NCI-H82 (cell line): ENCODE data around the gene ITCH.
"Not testable (repeated sequence)": the region's sequence is repeated elsewhere in the genome, so short reads cannot be mapped to it uniquely, and the experiment has no call there.

Experiments used
- DNase-seq: peaks from one replicate; lab custom pipeline; 2025; lab: John Stamatoyannopoulos, UW

Gene ITCH

GRCh38 chr20:34512266-34512954 lies 149.3 kb downstream of the ITCH start:
- no peak for DNase-seq

DNA sequence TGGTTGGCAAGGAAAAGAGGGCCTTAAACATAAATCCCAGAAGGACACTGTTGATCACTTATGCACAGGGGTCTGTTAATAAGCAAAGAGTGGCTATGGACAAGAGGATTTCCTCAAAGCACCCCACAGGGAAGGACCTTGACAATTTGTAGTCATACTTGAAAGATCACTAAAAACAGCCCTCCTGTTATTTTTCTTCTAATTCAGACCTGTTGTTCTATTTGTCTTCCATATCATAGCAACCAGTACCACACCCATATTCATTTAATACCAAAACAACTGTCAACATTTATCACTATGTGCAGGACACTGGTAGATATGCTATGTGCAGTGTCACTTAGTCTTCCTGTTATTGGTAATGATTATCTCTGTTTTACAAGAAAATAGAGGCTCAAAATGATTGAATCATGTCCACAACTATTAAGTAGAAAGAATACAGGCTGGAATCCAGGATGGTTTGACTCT lies 149.9 kb downstream of the ITCH start:
- no peak for DNase-seq

DNA sequence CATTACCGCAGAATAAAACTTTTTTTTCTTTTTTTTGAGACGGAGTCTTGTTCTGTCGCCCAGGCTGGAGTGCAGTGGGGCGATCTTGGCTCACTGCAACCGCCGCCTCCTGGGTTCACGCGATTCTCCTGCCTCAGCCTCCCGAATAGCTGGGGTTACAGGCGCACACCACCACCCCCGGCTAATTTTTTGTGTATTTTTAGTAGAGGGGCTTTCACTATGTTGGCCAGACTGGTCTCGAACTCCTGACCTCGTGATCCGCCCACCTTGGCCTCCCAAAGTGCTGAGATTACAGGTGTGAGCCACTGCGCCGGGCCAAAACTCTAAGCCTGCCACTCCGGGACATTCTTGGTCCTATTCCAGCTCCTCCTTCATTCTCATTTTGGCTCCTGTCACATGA lies 151.0 kb downstream of the ITCH start:
- DNase-seq: not testable (repeated sequence)

- peak; percentile 61 for DNase-seq
These were observed 151.9 kb downstream of the ITCH start for GRCh38 chr20:34514897-34515483.

- peak; percentile 87 for DNase-seq
These were observed 152.6 kb downstream of the ITCH start for GRCh38 chr20:34515484-34516246.

DNA sequence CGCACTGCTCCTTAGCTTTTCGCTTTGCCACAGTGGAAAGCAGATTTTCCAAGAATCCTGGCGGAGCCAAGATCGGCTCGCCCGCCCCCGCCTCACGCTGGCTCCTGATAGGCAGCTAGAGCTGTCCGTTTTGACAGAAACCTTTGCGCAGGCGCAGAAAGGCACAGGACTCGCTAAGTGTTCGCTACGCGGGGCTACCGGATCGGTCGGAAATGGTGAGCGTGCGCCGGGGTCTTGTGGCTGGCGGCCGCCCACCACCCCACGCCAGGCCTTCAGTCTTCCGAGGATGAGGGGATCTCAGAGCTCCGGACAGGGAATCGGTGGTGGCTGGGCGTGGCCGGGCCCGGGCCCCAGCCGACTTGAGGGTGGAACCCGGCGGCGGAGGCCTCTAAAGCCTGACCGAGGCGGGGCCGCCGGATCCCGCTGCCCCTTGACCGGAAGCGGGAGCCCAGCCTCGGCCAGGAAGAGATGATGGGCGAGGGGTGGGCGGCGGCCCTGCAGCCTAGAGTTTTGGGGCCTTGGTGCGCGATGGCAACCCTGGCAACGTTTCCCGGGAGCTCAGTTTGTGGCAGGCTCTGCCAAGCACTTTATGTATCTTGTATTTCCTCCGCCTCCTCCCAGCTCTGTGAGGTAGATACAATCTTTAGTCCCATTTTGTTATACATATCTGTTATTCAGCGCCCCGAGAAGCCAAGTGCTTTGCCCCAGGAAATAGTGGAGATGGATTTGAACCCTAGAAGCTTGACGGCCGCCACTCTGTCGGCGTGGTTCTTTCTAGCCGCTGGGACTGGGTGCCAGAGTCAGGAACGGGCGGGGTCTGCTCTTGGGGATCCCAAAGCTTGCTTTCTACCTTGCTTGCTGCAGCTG lies 153.4 kb downstream of the ITCH start, which contains the start of gene DYNLRB1:
TSS of gene DYNLRB1 (plus strand) at position 176 of the 867 bp plus-strand sequence. CDS start at position 213, 37 bp downstream.
- peak; percentile 99 for DNase-seq

GRCh38 chr20:34517114-34517505 lies 154.0 kb downstream of the ITCH start:
- no peak for DNase-seq

GRCh38 chr20:34518863-34519262 lies 155.8 kb downstream of the ITCH start:
- DNase-seq: not testable (repeated sequence)

DNA sequence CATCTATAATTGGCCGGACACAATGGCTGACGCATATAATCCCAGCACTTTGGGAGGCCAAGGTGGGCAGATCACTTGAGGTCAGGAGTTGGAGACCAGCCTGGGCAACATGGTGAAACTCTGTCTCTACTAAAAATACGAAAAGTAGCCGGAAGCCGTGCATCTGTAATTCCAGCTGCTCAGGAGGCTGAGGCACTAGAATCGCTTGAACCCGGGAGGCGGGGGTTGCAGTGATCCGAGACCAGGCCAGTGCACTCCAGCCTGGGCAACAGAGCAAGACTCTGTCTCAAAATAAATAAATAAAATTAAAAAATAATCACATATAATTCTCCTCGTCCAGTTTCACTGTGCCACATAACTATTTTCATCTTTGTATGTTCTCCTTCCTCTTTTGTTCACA lies 156.8 kb downstream of the ITCH start:
- not testable (repeated sequence) for DNase-seq

GRCh38 chr20:34522969-34523871 lies 160.1 kb downstream of the ITCH start:
- peak; percentile 86 for DNase-seq

- no peak for DNase-seq
These were observed 161.4 kb downstream of the ITCH start for GRCh38 chr20:34524426-34524825.

DNA sequence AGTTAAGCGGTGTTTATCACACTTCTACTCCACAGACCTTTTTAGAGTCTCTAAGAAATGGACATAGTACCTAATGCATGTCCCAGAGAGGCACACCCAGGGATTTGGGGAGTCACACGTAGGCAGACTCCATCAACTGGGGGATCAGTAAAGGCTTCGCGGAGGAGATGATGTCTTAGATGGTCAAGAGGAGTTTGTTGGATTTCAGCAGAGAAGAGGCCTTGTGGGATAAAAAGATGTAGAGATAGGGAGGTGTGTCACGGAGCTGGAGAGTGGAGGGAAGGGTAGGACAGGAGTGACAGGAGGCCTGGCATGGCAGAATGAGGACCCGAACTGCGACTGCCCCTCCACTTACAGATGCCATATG lies 162.3 kb downstream of the ITCH start:
- DNase-seq: no peak

GRCh38 chr20:34525709-34526416 lies 162.8 kb downstream of the ITCH start:
- no peak for DNase-seq

GRCh38 chr20:34526466-34526865 lies 163.4 kb downstream of the ITCH start:
- no peak for DNase-seq

- DNase-seq: no peak
These were observed 163.9 kb downstream of the ITCH start for GRCh38 chr20:34527016-34527415.

- no peak for DNase-seq
These were observed 165.8 kb downstream of the ITCH start for GRCh38 chr20:34528921-34529297.

GRCh38 chr20:34529742-34530141 lies 166.7 kb downstream of the ITCH start:
- DNase-seq: no peak

DNA sequence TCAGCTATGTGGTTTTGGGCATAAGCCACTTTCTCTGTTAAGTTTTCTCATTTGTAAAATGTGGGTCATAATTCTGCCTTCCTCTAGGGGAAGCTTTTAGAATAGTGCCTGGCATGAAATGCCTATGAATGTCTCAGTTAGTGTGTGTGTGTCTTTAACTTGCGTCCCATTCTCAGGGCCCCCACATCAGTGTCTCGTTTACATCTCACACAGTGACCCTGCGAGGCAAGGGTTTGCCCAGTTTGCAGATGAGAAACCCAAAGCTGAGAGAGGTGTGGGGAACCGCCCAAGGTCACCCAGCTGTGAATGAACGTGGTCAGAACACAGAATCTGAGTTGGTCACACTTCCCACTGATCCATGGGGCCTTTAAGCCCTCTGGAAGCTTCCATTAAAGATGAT lies 167.3 kb downstream of the ITCH start:
- no peak for DNase-seq

GRCh38 chr20:34531608-34532265 lies 168.7 kb downstream of the ITCH start:
- no peak for DNase-seq

DNA sequence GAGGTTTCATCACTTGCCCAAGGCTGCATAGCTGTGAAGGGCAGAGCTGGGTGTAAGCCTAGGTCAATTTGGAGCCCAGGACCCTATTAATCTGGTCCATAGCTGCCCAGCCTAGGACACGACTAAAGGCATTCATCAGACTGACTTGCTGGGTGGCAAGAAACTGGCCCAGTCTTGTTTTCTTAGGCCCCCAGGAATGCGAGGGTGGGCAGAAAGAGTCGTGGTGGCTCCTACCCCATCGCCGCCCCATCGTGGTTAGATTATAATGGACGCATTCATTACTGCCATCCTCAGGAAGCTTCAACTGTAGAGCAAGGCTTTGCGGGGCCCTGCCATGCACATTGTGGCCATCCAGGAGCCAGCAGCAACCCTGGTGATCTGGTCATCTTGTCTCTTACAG lies 169.2 kb downstream of the ITCH start:
- no peak for DNase-seq
